ENCODE data around the gene P3R3URF. TPM values are rescaled to one million over a fixed set of nuclear protein-coding genes. Genes with fewer than 3 reads are reported as not detected.

P3R3URF gene
- total RNA-seq, 1 experiment from 2014 or later: not detected

DNA sequence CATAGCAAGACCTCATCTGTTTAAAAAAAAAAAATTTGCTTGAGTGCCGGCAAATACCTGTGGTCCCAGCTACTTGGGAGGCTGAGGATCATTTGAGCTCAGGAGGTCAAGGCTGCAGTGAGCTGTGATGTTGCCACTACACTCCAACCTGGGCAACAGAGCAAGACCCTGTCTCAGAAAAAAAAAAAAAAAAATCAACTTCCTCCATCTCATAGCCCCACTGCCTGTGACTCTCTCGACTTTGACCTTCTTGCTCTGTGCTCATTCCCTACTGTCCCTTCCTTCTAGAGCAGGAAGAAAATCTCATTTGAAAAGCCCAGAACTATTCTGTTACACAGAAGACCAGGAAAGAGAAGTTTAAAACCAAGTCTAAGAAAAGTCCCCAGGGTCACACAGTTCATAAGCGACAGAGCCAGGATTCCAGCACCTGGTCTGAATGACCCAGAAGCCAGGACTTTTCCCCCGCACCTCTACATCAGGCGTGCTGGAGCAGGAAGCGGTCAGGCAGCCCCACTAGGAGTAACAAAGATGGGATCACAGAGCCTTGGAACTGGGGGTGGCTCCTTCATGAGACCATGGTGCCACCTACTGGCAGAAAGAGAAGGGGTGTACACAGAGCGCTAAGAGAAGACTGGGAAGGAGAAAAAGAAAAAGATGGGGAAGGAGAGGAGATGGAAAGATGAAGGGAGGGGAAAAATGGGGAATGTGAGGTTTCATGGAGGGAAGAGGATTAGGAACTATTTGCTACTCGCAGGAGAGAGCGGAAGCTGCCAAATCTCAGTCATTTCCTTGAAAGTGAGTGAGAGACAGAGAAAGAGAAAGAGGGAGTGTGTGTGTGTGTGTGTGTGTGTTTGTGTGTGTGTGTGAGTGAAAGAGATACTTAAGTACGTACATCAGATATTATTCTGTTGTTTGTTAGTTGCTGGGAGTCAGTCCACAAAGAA is 3.1 kb upstream of the P3R3URF start:
- H3K4me3 ChIP-seq (replicated peaks in 1 of 2; ENCODE audit: low read depth in 1 of 2, low read length in 2 of 2): peak overlapping the region; percentile 5; a peak in 1 of 4 replicates
- peak overlapping the region; percentile 29; the same call in 1 of the 2 replicates for H3K9ac ChIP-seq (ENCODE audit: low read length)
- H3K9me2 ChIP-seq (ENCODE audit: insufficient read depth): no peaks in the 10 kb centered on the region
- peaks cover 55 to 63% of the 10 kb centered on the region in 2 experiments for H3K4me1 ChIP-seq (ENCODE audit: control insufficient read depth in 1 of 2, insufficient read depth in 2 of 2, low read length in 2 of 2)
- no peak overlapping the region; the same call in 1 of the 2 replicates for H3K27ac ChIP-seq (ENCODE audit: low read depth, low read length)
- H3K36me3 ChIP-seq (ENCODE audit: control insufficient read depth in 1 of 2, insufficient read depth in 2 of 2, low read length in 2 of 2): no peaks in the 10 kb centered on the region
- peak overlapping the region; percentile 83 for H3K4me2 ChIP-seq (ENCODE audit: low read length)
- ATAC-seq (peak; percentile 69), DNase-seq (ENCODE audit: low read depth, low spot score) (peak; percentile 80)
- intact Hi-C loops (cut with micrococcal nuclease): loop anchor here (1.0 to 5.0 kb wide), 4 partner anchors 44 to 677 kb away; partner anchors contain the start of genes CCDC163, MMACHC and TMEM69
- H3K27me3 ChIP-seq (ENCODE audit: insufficient read depth, low read length): no peaks in the 10 kb centered on the region
- ChIA-PET CTCF (interaction anchor here (0.7 to 0.8 kb wide), 3 partner anchors 141 to 679 kb away, joined by 3 read pairs; no protein-coding TSS in a partner anchor), POLR2A (no interaction called here), RAD21 (ENCODE audit: low non-redundant PET in 1 of 2, low total read pairs in 2 of 2, uncharacterized antibody in 2 of 2, unreplicated experiment in 2 of 2) (interaction anchor here in 1 of 2 experiments (0.8 kb wide), 1 partner anchor 144 kb away, joined by 4 read pairs; no protein-coding TSS in a partner anchor)
- H3K79me2 ChIP-seq (ENCODE audit: insufficient read depth, low read length): no peaks in the 10 kb centered on the region
- TF ChIP-seq YY1 (IDR thresholded peaks at IDR 0.05; ENCODE audit: extremely low read depth, insufficient replicate concordance, low read depth, low read length): peak; percentile 33
- TF ChIP-seq, protein P1, sequence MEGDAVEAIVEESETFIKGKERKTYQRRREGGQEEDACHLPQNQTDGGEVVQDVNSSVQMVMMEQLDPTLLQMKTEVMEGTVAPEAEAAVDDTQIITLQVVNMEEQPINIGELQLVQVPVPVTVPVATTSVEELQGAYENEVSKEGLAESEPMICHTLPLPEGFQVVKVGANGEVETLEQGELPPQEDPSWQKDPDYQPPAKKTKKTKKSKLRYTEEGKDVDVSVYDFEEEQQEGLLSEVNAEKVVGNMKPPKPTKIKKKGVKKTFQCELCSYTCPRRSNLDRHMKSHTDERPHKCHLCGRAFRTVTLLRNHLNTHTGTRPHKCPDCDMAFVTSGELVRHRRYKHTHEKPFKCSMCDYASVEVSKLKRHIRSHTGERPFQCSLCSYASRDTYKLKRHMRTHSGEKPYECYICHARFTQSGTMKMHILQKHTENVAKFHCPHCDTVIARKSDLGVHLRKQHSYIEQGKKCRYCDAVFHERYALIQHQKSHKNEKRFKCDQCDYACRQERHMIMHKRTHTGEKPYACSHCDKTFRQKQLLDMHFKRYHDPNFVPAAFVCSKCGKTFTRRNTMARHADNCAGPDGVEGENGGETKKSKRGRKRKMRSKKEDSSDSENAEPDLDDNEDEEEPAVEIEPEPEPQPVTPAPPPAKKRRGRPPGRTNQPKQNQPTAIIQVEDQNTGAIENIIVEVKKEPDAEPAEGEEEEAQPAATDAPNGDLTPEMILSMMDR (IDR thresholded peaks at IDR 0.05 in 2 of 3, conservative IDR thresholded peaks at IDR 0.05 in 1 of 3; ENCODE audit: borderline replicate concordance in 1 of 3, insufficient read depth in 1 of 3, low read depth in 2 of 3, low read length in 2 of 3): peak in 2 of 3 experiments; percentile 96 to 98; a peak in 4 of 6 replicates
- TF ChIP-seq CEBPB (IDR thresholded peaks at IDR 0.05; ENCODE audit: low read depth): no peak
- H2AFZ ChIP-seq (ENCODE audit: low read depth, low read length, poor library complexity, severe bottlenecking): peak overlapping the region; percentile 97
- no peaks in the 10 kb centered on the region for H3K9me3 ChIP-seq (ENCODE audit: control insufficient read depth in 1 of 2, insufficient read depth in 1 of 2, low read depth in 1 of 2, low read length in 2 of 2)
- no peaks in the 10 kb centered on the region for H4K20me1 ChIP-seq (ENCODE audit: insufficient read depth)
- BruUV-seq (replicated peaks): no TSS peak

DNA sequence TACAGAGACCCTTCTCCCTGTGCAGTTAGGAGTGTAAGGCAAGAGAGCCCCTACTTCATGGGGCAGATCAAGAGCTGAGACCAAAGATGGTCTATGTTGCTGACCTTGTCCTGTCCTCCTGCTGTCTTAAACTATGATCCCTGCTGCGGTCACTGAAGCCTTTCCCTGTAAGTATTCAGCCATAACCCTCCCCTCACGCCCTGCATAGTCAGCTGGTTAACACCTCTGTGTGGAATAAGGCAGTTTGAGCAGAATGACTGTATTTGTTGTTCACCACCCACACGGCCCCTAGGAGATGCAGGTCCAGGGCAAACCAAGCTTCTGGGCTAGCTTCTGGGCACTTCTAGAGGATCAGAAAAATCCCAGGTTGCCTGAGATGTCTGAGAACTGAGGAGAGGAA is 1.0 kb downstream of the P3R3URF start:
- intact Hi-C loops (cut with micrococcal nuclease): loop anchor here (5.0 kb wide), 1 partner anchor 673 kb away; the partner anchor contains the start of genes CCDC163 and MMACHC
- TF ChIP-seq ELF1 (IDR thresholded peaks at IDR 0.05; ENCODE audit: borderline replicate concordance, low read depth) (no peak), SRF (IDR thresholded peaks at IDR 0.05; ENCODE audit: low read depth) (no peak), EZH2 (IDR thresholded peaks at IDR 0.05) (no peak), CEBPB (IDR thresholded peaks at IDR 0.05; ENCODE audit: low read depth) (no peak), JUND (IDR thresholded peaks at IDR 0.05) (no peak), RAD21 (IDR thresholded peaks at IDR 0.05; ENCODE audit: low read depth) (no peak), ZFX (IDR thresholded peaks at IDR 0.05) (no peak), CBX3 (IDR thresholded peaks at IDR 0.05; ENCODE audit: low read depth) (no peak), EZH2phosphoT487 (IDR thresholded peaks at IDR 0.05; ENCODE audit: borderline replicate concordance) (no peak)
- TF ChIP-seq, protein P2, sequence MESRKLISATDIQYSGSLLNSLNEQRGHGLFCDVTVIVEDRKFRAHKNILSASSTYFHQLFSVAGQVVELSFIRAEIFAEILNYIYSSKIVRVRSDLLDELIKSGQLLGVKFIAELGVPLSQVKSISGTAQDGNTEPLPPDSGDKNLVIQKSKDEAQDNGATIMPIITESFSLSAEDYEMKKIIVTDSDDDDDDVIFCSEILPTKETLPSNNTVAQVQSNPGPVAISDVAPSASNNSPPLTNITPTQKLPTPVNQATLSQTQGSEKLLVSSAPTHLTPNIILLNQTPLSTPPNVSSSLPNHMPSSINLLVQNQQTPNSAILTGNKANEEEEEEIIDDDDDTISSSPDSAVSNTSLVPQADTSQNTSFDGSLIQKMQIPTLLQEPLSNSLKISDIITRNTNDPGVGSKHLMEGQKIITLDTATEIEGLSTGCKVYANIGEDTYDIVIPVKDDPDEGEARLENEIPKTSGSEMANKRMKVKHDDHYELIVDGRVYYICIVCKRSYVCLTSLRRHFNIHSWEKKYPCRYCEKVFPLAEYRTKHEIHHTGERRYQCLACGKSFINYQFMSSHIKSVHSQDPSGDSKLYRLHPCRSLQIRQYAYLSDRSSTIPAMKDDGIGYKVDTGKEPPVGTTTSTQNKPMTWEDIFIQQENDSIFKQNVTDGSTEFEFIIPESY (IDR thresholded peaks at IDR 0.05; ENCODE audit: extremely low read depth, insufficient replicate concordance, low read length): no peak
- TF ChIP-seq, protein P3, sequence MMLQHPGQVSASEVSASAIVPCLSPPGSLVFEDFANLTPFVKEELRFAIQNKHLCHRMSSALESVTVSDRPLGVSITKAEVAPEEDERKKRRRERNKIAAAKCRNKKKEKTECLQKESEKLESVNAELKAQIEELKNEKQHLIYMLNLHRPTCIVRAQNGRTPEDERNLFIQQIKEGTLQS (IDR thresholded peaks at IDR 0.05): no peak

More for the DNA sequence above, 1.0 kb downstream of the P3R3URF start:
- no peak overlapping the region for H3K27ac ChIP-seq (ENCODE audit: low read depth, low read length)
- H2AFZ ChIP-seq (ENCODE audit: low read depth, low read length, poor library complexity, severe bottlenecking): no peak overlapping the region
- no TSS peak for BruUV-seq (replicated peaks)
- no peaks in the 10 kb centered on the region for H3K27me3 ChIP-seq (ENCODE audit: insufficient read depth, low read length)
- no peak overlapping the region for H3K4me2 ChIP-seq (ENCODE audit: low read length)
- H3K9me2 ChIP-seq (ENCODE audit: insufficient read depth): no peaks in the 10 kb centered on the region
- no peaks in the 10 kb centered on the region for H3K79me2 ChIP-seq (ENCODE audit: insufficient read depth, low read length)
- DNase-seq (ENCODE audit: low read depth, low spot score) (no peak), ATAC-seq (no peak)
- H3K9me3 ChIP-seq (ENCODE audit: control insufficient read depth in 1 of 2, insufficient read depth in 1 of 2, low read depth in 1 of 2, low read length in 2 of 2): no peaks in the 10 kb centered on the region
- no peak overlapping the region for H3K9ac ChIP-seq (ENCODE audit: low read length)
- no peaks in the 10 kb centered on the region for H4K20me1 ChIP-seq (ENCODE audit: insufficient read depth)
- no peak overlapping the region for H3K4me3 ChIP-seq (replicated peaks in 1 of 2; ENCODE audit: low read depth in 1 of 2, low read length in 2 of 2)
- CTCF ChIA-PET: no interaction called here
- RAD21 ChIA-PET (ENCODE audit: low non-redundant PET in 1 of 2, low total read pairs in 2 of 2, uncharacterized antibody in 2 of 2, unreplicated experiment in 2 of 2): no interaction called here
- peaks cover 48 to 55% of the 10 kb centered on the region in 2 experiments for H3K4me1 ChIP-seq (ENCODE audit: control insufficient read depth in 1 of 2, insufficient read depth in 2 of 2, low read length in 2 of 2)
- POLR2A ChIA-PET: no interaction called here
- no peaks in the 10 kb centered on the region for H3K36me3 ChIP-seq (ENCODE audit: control insufficient read depth in 1 of 2, insufficient read depth in 2 of 2, low read length in 2 of 2)
